ENCODE results near the gene CFAP299.

DNA sequence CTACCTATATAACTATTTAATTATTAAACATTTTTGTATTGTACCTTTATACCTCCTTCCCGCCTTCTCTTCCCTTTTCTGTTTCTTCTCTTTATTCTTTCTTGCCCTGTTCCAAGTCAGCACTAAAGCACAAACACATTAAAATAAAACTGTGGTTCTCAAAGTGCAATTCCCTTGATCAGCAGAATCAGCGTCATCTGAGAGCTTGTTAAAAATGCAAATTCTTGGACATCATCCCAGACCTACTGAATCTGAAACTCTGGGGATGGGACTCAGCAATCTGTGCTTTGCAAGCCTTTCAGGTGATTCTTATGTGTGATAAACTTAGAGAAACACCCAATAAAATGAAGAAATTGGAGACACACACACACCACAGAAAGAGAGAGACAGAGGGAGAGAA is 516.5 kb downstream of the CFAP299 start:
- TF ChIP-seq, protein P1, sequence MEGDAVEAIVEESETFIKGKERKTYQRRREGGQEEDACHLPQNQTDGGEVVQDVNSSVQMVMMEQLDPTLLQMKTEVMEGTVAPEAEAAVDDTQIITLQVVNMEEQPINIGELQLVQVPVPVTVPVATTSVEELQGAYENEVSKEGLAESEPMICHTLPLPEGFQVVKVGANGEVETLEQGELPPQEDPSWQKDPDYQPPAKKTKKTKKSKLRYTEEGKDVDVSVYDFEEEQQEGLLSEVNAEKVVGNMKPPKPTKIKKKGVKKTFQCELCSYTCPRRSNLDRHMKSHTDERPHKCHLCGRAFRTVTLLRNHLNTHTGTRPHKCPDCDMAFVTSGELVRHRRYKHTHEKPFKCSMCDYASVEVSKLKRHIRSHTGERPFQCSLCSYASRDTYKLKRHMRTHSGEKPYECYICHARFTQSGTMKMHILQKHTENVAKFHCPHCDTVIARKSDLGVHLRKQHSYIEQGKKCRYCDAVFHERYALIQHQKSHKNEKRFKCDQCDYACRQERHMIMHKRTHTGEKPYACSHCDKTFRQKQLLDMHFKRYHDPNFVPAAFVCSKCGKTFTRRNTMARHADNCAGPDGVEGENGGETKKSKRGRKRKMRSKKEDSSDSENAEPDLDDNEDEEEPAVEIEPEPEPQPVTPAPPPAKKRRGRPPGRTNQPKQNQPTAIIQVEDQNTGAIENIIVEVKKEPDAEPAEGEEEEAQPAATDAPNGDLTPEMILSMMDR (IDR thresholded peaks at IDR 0.05 in 2 of 3, conservative IDR thresholded peaks at IDR 0.05 in 1 of 3; ENCODE audit: borderline replicate concordance in 1 of 3, insufficient read depth in 1 of 3, low read depth in 2 of 3, low read length in 2 of 3), result no peak
- TF ChIP-seq POLR2A (IDR thresholded peaks at IDR 0.05; ENCODE audit: borderline replicate concordance, extremely low read depth, insufficient read depth, insufficient read length), result no peak
- no peak for TF ChIP-seq EZH2 (IDR thresholded peaks at IDR 0.05)

Data from HCT116 (cell line).